ENCODE results near the gene MGAT1.
"Not testable (repeated sequence)": the region's sequence is repeated elsewhere in the genome, so short reads cannot be mapped to it uniquely, and the experiment has no call there.

Gene MGAT1

DNA sequence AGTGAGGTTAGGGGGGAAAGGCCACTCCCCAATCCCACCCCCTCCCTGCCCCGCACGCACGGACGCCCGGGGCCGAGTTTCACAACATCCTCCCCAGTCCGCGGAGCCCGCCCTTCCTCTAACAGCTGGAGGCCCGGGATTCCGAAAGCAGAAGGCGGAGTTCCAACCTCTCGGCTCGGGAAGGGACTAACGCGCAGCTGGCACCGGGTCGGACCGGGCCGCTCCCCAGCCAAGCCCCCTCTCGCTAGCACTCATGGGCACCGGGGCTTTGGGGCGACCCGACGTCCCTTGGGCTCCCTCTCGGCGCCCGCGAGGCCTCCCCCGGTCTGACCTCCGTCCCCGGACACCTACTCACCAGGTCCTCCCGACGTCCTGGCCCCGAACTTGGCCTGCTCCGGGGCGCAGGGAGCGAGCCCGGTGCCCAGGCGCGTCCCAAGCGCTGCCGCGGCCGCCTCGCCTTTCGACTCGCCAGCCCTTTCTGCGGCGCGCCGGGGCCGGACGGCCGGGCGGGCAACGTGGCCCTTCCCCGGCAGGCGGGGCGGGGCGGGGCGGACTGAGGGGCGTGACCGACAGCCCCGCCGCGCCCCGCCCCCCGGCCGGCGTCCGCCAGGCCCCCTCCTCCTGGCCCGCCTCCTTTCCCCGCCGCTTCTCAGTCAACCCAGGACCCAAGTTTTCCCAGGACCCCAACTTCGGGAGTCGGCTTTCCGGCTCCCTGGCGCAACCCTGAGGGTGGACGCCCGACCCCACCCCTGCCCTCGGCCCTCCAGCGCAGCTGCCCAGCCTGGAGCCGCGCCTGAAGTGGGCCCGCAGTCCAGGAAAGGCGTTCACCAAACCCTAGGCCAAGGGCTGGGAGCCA is at the start of gene MGAT1:
Gene MGAT1 (minus strand): TSS at position 482 of the 856 bp plus-strand sequence. CDS start 9,835 bp downstream, outside the sequence.
- peak; percentile 59 to 71 for DNase-seq (ENCODE audit: low read depth in 2 of 2)

DNA sequence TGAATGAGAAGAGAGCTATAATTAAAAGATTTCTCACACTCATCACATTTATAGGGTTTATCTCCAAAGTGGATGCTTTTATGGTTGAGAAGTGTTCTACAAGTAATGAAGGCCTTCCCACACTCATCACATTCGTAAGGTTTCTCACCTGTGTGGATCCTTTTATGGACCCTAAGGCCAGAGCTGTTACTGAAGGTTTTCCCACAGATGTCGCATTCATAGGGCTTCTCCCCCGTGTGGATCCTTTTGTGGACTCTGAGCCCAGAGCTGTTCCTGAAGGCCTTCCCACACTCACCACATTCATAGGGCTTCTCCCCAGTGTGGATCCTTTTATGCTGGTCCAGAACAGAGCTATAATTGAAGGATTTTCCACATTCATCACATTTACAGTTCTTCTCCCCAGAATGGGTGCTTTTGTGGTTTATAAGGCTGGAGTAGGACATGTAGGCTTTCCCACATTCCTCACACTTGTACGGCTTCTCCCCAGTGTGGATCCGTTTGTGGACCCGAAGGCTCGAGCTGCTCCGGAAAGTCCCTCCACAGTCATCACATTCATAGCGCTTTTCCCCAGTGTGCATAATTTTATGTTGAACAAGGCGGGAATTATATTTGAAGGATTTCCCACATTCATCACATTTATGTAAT is 48.0 kb upstream of the MGAT1 start:
- no peak for DNase-seq (ENCODE audit: low read depth in 2 of 2)

DNA sequence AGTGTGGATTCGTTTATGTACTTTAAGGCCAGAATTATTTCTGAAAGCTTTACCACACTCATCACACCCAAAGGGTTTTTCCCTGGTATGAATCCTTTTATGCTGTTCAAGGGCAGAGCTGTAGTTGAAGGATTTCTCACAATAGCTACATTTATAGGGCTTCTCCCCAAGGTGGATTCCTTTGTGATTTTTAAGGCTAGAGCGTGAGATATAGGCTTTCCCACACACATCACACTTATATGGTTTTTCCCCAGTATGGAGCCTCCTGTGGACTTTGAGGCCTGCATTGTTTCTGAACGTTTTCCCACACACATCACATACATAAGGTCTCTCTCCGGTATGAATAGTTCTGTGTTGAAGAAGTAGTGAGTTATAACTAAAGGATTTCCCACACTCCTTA is 47.2 kb upstream of the MGAT1 start:
- DNase-seq (ENCODE audit: low read depth in 2 of 2): no peak

DNA sequence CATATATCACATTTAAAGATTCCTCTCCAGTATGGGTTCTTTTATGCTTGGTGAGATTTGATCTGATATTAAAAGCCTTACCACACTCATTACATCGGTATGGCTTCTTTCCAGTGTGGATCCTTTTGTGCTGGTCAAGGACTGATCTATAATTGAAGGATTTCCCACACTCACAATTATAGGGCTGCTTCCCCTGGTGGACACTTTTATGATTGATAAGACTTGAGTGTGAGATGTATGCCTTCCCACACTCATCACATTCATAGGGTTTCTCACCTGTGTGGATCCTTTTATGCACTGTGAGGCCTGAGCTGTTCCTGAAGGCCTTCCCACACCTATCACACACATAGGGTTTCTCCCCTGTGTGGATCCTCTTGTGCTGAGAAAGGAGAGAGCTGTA is 46.3 kb upstream of the MGAT1 start:
- no peak for DNase-seq (ENCODE audit: low read depth in 2 of 2)

DNA sequence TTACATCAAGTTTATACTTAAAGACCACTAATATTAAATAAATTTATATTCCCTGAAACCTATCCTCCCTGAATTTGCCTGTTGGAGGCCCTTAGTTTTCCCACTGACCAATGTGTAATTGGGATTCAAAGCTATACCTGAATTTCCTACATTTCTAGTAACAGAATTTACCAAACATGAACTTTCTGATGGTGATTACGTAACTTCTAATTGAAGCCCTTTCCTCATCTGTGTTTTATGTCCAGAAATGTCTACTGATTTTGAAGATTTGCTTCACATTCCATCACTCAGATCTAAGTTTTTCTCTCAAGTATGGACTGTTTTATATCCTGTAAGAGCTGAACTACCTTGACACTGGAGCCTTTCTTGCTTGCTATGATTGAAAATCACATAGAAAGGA is 45.7 kb upstream of the MGAT1 start:
- DNase-seq (ENCODE audit: low read depth in 2 of 2): no peak

DNA sequence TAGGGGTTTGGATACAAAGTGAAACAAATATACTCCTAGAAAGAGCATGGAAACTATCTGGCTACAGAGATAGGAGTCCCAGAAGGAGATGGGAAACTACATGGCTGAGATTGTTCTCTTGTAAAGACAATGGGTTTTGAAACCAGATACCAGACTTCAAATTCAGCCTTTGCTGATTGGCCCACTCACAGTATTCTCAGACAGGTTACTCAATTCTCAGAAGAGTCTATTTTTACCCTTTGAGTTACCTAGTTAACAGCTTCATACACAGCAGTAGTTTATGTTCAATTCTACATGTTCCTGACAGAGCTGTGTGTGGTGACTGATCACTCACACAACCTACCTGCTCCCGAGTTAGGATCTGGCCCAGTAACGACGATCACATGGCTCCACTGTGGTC is 44.4 kb upstream of the MGAT1 start:
- DNase-seq (ENCODE audit: low read depth in 2 of 2): no peak

DNA sequence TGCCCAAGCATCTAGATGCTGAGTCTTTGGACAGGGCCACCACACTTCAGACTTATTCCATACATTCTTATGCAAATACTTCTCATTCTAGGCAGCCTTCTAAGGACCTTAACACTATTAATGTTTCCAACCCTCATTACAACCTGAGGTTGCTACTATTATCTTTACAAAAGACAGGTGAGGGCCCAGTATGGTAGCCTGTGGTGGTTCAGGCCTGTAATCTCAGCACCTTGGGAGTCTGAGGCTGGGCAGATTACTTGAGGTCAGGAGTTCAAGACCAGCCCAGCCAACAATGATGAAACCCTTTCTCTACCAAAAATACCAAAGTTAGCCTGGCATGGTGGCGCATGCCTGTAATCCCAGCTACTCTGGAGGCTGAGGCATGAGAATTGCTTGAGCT is 42.3 kb upstream of the MGAT1 start:
- DNase-seq (ENCODE audit: low read depth in 2 of 2): no peak

DNA sequence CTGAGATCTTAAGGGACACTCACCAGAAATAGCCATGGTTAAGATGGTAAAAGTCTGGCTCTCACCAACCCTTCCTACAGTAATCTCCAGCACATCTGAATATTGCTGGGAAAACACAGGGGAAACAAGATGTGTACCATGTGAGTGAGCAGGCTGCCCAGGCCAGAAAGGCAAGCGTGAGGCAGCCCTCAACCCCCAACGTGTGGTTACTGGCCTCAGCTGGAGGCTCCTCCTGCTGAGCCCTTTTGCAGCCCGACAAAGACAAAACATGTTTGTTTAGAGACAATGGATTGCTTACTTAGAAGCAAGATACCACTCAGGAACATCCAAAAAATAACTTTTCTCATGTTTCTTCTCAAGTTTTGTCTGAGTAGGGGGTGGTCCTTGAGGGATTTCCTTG is 41.8 kb upstream of the MGAT1 start:
- no peak for DNase-seq (ENCODE audit: low read depth in 2 of 2)

DNA sequence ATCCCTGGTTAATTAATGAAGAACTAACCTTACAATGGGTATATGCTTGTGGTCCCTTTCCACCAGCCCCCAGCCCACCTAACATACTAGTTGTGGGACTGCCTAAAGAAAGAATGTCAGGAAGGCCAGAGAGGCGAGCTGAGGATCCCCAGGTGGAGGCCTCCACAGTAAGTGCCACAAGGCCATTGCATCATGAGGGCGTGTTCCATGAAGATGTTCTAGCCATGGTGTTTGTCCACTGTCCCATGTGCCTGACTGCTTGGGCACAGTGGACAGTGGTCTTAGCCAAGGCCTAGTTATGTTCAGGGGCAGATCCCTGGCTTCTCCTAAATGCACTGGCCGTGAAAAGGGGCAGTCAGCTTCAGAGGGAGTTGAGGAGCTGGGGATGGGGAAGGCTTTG is 37.3 kb upstream of the MGAT1 start:
- DNase-seq (ENCODE audit: low read depth in 2 of 2): no peak

DNA sequence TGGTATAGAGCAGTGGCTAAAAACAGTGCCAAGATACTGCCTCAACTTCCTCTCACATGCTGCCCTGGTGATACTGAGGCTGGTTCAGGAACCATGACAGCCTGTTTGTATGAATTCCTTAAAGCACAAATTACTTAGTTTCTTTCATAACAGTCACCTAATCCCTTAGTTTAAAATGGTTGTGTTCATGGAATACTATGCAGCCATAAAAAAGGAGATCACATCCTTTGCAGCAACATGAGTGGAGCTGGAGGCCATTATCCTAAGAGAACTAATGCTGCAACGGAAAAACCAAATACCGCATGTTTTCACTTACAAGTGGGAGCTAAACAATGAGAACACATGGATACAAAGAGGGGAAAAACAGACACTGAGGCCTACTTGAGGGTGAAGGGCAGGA is 36.6 kb upstream of the MGAT1 start:
- DNase-seq (ENCODE audit: low read depth in 2 of 2): no peak

DNA sequence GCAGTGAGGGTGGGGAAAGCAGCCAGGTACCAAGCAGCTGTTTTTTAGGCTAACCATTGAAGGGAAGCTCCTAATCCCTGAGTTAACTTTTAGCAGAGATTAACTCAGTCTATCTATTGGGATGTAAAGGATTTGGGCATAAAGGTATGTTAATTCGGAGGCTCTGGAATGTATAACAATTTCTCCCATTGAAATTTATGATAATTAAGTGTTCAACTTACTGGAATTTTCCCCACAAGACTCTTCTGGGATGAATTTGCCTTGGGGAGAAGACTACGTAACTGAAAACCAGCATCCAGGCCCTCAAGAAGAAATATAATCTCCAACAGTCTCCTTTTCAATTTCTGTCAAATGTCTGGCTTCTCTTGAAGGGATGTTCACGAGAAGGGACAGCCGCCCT is 34.9 kb upstream of the MGAT1 start:
- no peak for DNase-seq (ENCODE audit: low read depth in 2 of 2)

DNA sequence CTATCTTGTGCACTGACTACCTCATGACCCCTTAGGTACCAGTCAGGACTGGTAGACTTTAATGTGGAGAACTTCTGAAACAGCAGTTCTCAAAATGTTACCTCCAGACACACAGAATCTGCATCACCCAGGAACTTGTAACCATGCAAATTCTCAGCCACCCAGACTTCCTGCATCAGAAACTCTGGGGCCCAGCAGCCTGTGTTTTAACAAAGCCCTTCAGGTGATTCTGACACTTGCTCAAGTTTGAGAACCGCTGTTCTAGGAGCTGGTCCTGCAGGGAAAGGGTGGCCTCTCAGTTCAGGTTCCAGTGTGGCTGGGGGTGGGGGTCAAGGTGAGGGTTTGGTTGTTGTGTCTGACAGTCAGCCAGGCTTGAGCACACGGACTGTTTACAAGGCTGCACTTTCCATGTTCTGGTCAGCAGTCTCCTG is 30.0 kb upstream of the MGAT1 start:
- no peak for DNase-seq (ENCODE audit: low read depth in 2 of 2)

DNA sequence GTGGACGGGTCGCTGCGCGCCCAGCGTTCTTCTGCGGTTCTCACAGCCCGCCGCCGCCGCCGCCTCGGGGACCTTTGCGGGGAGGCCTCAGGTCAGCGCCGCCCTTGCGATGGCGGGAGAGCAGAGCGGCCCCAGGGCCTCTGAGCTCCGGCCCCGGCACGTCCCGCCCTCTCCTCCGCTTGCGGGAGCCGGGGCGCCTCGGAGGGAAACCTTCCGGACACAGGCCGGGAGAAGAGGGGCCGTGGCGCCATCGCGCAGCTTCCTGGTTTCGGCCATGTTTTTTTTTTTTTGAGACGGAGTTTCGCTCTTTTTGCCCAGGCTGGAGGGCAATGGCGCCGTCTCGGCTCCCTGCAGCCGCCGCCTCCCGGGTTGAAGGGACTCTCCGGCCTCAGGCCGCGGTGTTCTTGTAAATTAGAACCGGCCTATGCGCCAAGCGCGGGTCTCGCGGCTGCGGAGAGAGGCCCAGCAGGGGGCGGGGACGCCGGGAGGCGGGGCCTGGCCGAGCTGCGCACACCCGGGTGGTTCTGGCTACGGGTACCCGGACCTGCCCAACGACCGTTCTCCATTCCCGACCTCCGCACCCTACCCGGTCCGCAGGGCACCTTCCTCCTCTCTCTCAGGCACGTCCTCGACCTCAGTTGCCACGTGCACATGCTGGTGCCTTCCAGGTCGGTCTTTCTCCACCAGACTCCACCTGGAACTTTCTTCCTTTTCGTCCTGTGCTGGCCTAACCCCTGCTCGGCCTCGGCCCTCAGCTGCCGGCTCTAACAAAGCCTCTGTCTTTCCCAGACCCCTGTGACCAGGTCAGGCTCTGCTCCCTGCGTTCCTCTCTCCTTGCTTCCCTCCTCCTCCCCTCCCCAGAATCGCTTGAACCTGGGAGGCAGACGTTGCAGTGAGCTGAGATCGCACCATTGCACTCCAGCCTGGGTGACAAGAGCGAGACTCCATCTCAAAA is 28.8 kb upstream of the MGAT1 start:
- DNase-seq (ENCODE audit: low read depth in 2 of 2): peak; percentile 51 to 60

DNA sequence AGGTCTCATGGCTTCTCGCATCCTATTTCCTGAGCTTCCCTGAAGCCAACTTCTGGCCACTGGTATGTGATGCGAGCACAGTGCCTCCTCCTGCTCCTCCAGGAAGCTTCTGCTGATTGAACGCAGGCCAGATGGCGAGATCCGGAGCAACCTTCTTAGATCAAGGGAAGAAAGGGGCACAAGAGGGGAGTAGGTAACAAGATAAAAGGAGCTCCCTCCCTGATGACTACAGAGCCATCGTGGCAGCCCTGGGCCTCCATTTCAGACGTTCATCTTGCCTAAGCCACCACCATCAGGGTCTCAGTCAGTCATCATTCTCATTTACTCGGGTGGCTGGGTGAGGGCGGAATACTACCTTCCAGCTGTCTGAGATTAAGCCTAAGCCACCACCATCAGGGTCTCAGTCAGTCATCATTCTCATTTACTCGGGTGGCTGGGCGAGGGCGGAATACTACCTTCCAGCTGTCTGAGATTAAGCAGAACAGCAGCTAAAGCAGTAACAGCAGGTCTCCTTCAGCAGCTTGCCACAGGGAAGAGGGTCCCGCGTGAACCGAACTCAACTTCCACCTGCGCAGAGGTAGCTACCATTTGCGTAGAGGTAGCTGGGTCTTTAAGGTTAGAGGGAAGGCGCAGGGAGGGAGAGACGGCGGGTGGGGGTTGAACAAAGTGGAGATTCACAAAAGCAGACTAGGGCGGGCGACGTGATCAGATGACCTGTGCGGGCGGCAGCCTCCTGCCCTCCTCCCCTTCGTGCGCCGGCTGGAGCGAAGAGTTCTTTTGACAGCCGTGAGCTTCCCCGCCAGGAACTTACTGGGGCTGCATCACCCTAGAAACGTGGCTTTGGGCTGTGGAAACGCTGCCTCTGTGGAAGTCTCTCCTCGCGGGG is 27.9 kb upstream of the MGAT1 start:
- DNase-seq (ENCODE audit: low read depth in 2 of 2): peak; percentile 41 to 47

DNA sequence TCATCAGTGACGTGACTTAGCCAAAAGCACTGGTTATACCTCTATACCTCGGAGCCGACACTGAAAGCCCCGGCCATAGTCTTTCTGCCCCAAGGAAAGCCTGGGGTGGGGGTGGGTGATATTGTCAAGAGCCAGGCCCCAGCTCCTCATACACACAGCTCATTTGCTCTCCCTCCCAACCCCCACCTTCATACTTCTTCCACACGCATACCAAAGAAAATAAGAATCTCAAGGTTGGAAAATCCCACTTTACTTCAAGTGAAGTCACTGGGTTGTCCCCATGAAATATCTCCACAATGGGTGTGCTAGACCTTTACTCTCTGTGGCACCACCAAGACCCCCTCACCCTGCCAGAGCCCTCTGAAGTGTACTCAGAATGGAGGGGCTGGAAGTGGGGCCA is 27.1 kb upstream of the MGAT1 start:
- DNase-seq (ENCODE audit: low read depth in 2 of 2): no peak

DNA sequence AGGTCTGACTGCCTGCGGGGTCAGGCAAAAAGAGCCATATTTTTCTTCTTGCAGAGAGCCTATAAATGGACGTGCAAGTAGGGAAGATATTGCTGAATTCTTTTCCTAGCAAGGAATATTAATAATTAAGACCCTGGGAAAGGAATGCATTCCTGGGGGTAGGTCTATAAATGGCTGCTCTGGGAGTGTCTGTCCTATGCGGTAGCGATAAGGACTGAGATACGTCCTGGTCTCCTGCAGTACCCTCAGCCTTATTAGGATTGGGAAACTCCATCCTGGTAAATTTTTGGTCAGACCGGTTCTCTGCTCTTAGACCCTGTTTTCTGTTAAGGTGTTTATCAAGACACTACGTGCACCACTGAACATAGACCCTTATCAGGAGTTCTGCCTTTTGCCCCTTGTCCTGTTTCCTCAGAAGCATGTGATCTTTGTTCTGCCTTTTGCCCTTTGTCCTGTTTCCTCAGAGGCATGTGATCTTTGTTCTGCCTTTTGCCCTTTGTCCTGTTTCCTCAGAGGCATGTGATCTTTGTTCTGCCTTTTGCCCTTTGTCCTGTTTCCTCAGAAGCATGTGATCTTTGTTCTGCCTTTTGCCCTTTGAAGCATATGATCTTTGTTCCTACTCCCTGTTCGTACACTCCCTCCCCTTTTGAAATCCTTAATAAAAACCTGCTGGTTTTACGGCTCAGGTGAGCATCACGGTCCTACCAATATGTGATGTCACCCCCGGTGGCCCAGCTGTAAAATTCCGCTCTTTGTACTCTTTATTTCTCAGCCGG is 26.3 kb upstream of the MGAT1 start:
- DNase-seq (ENCODE audit: low read depth in 2 of 2): not testable (repeated sequence)

DNA sequence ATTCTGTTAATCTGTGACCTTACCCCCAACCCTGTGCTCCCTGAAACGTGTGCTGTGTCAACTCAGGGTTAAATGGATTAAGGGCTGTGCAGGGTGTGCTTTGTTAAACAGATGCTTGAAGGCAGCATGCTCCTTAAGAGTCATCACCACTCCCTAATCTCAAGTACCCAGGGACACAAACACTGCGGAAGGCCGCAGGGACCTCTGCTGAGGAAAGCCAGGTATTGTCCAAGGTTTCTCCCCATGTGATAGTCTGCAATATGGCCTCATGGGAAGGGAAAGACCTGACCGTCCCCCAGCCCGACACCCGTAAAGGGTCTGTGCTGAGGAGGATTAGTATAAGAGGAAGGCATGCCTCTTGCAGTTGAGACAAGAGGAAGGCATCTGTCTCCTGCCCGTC is 24.8 kb upstream of the MGAT1 start:
- DNase-seq (ENCODE audit: low read depth in 2 of 2): not testable (repeated sequence)

DNA sequence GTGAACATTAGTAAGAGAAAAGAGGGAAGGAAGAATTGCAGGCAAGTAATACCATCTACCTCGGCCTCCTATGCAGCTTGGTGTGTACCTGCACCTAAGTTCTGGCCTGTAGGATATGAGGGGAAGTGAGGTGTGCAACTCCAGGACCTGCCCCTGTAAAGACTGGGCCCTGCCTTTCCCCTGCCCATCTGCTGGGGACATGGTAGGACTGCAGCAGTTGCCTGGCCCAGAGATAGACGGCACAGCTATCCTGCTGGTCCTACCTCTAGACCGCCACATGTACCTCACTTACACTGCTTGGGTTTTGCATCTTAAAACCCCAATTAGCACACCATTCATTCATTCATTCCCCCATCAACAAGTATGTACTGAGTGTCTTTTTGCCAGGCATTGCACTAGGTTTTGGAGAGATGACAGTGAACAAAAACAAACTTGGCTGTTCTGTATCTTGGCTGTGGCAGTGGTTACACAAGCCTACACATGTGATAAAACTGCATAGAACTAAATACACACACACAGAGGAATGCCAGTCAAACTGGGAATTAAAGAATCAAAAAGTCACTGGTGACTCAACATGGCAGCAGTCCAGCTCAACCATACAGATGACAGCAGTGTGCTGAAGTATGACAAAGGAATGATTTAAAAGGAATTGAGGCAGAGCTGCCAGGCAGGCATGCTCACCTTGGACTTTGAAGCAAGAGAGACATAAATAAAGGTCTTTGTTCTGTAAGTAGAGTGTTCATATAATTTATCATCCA is 23.3 kb upstream of the MGAT1 start:
- no peak for DNase-seq (ENCODE audit: low read depth in 2 of 2)

DNA sequence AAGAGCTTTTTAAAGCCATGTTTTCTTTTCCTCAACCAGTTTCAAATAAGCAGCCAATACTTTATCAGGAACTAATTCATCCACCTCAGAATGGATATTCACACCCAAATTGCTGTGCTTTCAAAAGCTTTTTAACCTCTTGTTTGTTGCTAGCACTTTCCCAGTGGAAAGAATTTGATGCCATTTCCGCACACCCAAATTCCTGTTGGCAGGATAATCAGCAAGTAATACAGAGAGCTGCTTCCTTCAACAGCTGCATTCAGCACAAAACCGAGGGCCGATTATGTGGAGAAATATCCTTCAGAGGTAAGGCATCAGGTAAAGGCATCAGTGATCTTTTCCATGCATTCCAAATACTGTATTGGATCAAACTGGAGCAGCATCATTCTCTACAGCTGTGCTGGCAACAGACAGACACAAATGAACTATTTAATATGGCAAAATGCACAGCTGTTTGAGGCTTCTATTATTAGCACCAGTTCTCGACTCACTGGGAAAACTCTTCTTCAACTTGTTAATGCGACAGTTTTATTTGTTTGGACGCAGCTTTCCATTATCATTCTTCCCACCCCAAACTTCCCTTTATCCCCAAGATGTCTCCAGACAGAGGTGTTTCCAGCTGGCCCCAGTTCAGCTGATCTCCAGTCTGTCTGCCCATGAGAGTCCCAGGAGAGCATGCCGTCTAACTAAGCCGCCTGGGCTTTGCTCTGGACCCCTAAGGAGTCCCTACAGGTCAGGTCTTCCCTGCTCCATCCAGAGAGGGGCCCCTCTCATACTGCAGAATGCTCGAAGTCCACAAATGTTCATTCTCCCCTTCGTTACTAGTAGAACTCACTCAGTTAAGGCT is 22.2 kb upstream of the MGAT1 start:
- no peak for DNase-seq (ENCODE audit: low read depth in 2 of 2)
